Measurements from ENCODE around the gene ADAM12.
A peak's percentile ranks its signal among the peaks of the same experiment; 100 is the strongest.

The ADAM12 gene

DNA sequence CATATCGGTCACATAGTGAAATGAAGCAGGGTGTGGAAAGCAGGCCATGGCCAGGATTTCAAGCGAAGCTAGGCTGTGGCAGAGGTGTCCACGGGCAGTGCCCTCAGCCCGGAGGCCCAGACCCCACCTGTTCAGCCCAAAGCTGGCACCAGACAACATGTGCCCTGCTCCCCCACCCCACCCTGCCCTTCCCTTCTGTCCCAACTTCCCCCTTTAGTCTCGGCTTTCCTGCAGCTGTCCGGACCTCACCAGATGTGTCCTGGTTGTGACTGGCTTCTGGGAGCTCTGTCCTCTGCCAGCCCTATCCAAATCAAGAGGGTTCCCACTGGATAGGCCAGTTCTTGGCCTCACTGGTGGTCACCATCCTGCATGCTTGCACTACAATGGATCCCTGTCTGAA, 37.3 kb downstream of the ADAM12 start:
- TF ChIP-seq, protein P1, sequence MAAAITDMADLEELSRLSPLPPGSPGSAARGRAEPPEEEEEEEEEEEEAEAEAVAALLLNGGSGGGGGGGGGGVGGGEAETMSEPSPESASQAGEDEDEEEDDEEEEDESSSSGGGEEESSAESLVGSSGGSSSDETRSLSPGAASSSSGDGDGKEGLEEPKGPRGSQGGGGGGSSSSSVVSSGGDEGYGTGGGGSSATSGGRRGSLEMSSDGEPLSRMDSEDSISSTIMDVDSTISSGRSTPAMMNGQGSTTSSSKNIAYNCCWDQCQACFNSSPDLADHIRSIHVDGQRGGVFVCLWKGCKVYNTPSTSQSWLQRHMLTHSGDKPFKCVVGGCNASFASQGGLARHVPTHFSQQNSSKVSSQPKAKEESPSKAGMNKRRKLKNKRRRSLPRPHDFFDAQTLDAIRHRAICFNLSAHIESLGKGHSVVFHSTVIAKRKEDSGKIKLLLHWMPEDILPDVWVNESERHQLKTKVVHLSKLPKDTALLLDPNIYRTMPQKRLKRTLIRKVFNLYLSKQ (tag by site-specific recombination; IDR thresholded peaks at IDR 0.05; ENCODE audit: borderline replicate concordance): no peak
- TF ChIP-seq KLF1 (tag by site-specific recombination; IDR thresholded peaks at IDR 0.05) (no peak), ZNF302 (tag by site-specific recombination; IDR thresholded peaks at IDR 0.05; ENCODE audit: low read depth) (no peak), ZNF571 (tag by site-specific recombination; IDR thresholded peaks at IDR 0.05) (no peak), ZSCAN30 (tag by site-specific recombination; IDR thresholded peaks at IDR 0.05) (no peak), ZNF600 (tag by site-specific recombination; IDR thresholded peaks at IDR 0.05) (no peak)
- TF ChIP-seq, protein P2, sequence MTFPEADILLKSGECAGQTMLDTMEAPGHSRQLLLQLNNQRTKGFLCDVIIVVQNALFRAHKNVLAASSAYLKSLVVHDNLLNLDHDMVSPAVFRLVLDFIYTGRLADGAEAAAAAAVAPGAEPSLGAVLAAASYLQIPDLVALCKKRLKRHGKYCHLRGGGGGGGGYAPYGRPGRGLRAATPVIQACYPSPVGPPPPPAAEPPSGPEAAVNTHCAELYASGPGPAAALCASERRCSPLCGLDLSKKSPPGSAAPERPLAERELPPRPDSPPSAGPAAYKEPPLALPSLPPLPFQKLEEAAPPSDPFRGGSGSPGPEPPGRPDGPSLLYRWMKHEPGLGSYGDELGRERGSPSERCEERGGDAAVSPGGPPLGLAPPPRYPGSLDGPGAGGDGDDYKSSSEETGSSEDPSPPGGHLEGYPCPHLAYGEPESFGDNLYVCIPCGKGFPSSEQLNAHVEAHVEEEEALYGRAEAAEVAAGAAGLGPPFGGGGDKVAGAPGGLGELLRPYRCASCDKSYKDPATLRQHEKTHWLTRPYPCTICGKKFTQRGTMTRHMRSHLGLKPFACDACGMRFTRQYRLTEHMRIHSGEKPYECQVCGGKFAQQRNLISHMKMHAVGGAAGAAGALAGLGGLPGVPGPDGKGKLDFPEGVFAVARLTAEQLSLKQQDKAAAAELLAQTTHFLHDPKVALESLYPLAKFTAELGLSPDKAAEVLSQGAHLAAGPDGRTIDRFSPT (tag by site-specific recombination; IDR thresholded peaks at IDR 0.05): no peak
- Histone ChIP-seq H3K36me3 (ENCODE audit: control insufficient read depth in 2 of 2, insufficient read depth in 1 of 2, low read length in 2 of 2) (no peaks in the 10 kb centered on the region), H3K27ac (ENCODE audit: extremely low read depth, low read depth, low read length) (no peak overlapping the region), H3K9me3 (ENCODE audit: control insufficient read depth, insufficient read depth, low read depth, low read length) (no peaks in the 10 kb centered on the region), H3K4me3 (ENCODE audit: low read depth, low read length) (no peak overlapping the region), H3K4me1 (ENCODE audit: control insufficient read depth, insufficient read depth, low read length) (no peaks in the 10 kb centered on the region)
- POLR2A ChIA-PET: no interaction called here
- CTCF ChIA-PET: no interaction called here

DNA sequence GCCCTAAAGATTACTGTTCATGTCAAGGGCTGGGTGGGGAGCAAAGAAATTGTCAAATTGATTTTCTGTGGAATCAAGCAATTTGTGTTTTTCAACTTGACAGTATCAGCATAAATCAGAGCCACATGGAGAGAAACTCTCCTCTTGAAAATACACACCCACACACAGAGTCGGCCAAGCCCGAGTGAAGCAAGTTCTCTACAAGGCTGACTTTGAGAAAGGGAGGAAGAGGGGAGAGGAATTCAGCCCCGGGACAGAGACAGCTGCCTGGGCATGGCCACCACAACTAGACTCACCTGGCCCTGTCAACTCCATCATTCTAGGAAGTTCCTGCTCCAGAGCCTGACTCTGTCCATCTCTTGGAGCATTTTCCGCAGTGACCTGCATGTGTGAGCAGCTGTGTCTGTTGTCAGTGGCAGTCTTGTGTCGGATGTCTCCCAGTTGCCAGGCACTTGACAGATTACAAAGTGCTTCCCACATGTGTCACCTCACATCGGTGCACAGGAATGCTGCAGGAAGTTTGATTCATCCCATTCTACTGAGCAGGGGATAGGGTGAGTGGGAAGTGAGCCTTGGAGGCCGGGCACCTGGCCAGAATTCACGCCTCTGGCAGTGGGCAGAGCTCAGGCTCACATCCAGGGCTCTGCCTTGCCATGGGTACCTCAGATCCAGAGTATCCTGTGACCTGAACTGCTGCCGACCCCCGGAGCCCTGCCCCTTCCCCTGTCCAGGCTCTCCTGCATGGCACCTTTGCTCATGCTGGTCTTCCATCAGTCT, 37.9 kb downstream of the ADAM12 start:
- no peak for TF ChIP-seq FEZF1 (tag by site-specific recombination; IDR thresholded peaks at IDR 0.05)
- TF ChIP-seq SALL2 (tag by site-specific recombination; IDR thresholded peaks at IDR 0.05; ENCODE audit: borderline replicate concordance): no peak
- TF ChIP-seq EGR2 (tag by site-specific recombination; IDR thresholded peaks at IDR 0.05; ENCODE audit: low read depth): peak; percentile 32
- no peak for TF ChIP-seq ZNF629 (tag by site-specific recombination; IDR thresholded peaks at IDR 0.05)
- peak; percentile 56 for TF ChIP-seq ZFHX2 (tag by site-specific recombination; conservative IDR thresholded peaks at IDR 0.05)
- TF ChIP-seq, protein P3, sequence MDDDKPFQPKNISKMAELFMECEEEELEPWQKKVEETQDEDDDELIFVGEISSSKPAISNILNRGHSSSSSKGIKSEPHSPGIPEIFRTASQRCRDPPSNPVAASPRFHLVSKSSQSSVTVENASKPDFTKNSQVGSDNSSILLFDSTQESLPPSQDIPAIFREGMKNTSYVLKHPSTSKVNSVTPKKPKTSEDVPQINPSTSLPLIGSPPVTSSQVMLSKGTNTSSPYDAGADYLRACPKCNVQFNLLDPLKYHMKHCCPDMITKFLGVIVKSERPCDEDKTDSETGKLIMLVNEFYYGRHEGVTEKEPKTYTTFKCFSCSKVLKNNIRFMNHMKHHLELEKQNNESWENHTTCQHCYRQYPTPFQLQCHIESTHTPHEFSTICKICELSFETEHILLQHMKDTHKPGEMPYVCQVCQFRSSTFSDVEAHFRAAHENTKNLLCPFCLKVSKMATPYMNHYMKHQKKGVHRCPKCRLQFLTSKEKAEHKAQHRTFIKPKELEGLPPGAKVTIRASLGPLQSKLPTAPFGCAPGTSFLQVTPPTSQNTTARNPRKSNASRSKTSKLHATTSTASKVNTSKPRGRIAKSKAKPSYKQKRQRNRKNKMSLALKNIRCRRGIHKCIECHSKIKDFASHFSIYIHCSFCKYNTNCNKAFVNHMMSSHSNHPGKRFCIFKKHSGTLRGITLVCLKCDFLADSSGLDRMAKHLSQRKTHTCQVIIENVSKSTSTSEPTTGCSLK (tag by site-specific recombination; IDR thresholded peaks at IDR 0.05): no peak
- Histone ChIP-seq H3K9me3 (ENCODE audit: control insufficient read depth, insufficient read depth, low read depth, low read length) (no peaks in the 10 kb centered on the region), H3K36me3 (ENCODE audit: control insufficient read depth in 2 of 2, insufficient read depth in 1 of 2, low read length in 2 of 2) (no peaks in the 10 kb centered on the region), H3K4me3 (ENCODE audit: low read depth, low read length) (no peak overlapping the region), H3K4me1 (ENCODE audit: control insufficient read depth, insufficient read depth, low read length) (no peaks in the 10 kb centered on the region), H3K27ac (ENCODE audit: extremely low read depth, low read depth, low read length) (no peak overlapping the region)
- ChIA-PET POLR2A (no interaction called here), CTCF (no interaction called here)

DNA sequence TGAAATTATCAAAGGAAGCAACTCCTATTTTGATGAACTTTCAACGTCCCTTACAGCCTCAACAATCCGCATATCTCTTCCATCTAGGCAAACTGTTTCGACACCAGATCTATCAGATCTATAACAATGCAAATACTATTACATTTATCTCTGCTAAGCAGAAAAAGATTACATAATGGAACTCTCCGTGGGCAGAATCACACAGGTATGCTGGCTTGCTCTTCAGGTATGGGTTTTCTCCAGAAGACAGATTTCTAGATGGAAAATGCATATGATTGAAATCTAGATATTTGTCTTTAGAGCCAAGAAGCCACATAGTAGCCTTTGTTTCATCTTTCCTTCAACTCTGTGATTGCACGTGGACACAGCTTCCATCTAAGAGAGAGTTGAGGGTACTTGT, 38.6 kb downstream of the ADAM12 start:
- no peak overlapping the region for H3K4me3 ChIP-seq (ENCODE audit: low read depth, low read length)
- no peaks in the 10 kb centered on the region for H3K4me1 ChIP-seq (ENCODE audit: control insufficient read depth, insufficient read depth, low read length)
- ChIA-PET CTCF (no interaction called here), POLR2A (no interaction called here)
- H3K9me3 ChIP-seq (ENCODE audit: control insufficient read depth, insufficient read depth, low read depth, low read length): no peaks in the 10 kb centered on the region
- no peak overlapping the region for H3K27ac ChIP-seq (ENCODE audit: extremely low read depth, low read depth, low read length)
- no peaks in the 10 kb centered on the region for H3K36me3 ChIP-seq (ENCODE audit: control insufficient read depth in 2 of 2, insufficient read depth in 1 of 2, low read length in 2 of 2)
- TF ChIP-seq, protein P4, sequence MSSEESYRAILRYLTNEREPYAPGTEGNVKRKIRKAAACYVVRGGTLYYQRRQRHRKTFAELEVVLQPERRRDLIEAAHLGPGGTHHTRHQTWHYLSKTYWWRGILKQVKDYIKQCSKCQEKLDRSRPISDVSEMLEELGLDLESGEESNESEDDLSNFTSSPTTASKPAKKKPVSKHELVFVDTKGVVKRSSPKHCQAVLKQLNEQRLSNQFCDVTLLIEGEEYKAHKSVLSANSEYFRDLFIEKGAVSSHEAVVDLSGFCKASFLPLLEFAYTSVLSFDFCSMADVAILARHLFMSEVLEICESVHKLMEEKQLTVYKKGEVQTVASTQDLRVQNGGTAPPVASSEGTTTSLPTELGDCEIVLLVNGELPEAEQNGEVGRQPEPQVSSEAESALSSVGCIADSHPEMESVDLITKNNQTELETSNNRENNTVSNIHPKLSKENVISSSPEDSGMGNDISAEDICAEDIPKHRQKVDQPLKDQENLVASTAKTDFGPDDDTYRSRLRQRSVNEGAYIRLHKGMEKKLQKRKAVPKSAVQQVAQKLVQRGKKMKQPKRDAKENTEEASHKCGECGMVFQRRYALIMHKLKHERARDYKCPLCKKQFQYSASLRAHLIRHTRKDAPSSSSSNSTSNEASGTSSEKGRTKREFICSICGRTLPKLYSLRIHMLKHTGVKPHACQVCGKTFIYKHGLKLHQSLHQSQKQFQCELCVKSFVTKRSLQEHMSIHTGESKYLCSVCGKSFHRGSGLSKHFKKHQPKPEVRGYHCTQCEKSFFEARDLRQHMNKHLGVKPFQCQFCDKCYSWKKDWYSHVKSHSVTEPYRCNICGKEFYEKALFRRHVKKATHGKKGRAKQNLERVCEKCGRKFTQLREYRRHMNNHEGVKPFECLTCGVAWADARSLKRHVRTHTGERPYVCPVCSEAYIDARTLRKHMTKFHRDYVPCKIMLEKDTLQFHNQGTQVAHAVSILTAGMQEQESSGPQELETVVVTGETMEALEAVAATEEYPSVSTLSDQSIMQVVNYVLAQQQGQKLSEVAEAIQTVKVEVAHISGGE (tag by site-specific recombination; conservative IDR thresholded peaks at IDR 0.05; ENCODE audit: low read depth): no peak
- TF ChIP-seq ZNF175 (tag by site-specific recombination; IDR thresholded peaks at IDR 0.05): no peak
- TF ChIP-seq ZNF837 (tag by site-specific recombination; IDR thresholded peaks at IDR 0.05): no peak
- TF ChIP-seq, protein P5, sequence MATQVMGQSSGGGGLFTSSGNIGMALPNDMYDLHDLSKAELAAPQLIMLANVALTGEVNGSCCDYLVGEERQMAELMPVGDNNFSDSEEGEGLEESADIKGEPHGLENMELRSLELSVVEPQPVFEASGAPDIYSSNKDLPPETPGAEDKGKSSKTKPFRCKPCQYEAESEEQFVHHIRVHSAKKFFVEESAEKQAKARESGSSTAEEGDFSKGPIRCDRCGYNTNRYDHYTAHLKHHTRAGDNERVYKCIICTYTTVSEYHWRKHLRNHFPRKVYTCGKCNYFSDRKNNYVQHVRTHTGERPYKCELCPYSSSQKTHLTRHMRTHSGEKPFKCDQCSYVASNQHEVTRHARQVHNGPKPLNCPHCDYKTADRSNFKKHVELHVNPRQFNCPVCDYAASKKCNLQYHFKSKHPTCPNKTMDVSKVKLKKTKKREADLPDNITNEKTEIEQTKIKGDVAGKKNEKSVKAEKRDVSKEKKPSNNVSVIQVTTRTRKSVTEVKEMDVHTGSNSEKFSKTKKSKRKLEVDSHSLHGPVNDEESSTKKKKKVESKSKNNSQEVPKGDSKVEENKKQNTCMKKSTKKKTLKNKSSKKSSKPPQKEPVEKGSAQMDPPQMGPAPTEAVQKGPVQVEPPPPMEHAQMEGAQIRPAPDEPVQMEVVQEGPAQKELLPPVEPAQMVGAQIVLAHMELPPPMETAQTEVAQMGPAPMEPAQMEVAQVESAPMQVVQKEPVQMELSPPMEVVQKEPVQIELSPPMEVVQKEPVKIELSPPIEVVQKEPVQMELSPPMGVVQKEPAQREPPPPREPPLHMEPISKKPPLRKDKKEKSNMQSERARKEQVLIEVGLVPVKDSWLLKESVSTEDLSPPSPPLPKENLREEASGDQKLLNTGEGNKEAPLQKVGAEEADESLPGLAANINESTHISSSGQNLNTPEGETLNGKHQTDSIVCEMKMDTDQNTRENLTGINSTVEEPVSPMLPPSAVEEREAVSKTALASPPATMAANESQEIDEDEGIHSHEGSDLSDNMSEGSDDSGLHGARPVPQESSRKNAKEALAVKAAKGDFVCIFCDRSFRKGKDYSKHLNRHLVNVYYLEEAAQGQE (tag by site-specific recombination; IDR thresholded peaks at IDR 0.05): no peak
